ENCODE data around the gene KLRG1. TPM values are rescaled to one million over a fixed set of nuclear protein-coding genes. Genes with fewer than 3 reads are reported as not detected.

The KLRG1 gene
- total and polyA plus RNA-seq, 2 of the 8 experiments (the other 6 are each of a cell fraction or from before 2014, with no cell fraction given) = 7.9 to 12.8 TPM

DNA sequence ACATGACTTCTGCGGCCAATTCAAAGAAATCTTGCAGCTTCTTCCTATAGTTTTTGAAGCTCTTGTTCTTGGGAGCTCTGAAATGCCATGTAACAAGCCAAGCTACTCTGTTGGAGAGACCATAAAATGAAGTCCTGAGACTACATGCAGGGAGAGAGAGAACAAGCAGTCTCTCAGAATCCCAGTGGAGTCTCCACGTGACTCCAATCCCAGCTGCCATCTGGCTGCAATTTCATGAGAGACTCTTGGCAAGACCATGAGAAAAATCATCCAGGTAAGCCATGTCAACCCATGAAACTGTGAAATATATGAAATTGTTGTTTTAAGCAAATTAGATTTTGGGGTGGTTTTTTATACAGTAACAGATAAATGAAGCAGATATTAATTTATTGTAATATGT, 54.4 kb downstream of the KLRG1 start:
- H4K91ac ChIP-seq (replicated peaks; ENCODE audit: insufficient read length, low read length) = no peak overlapping the region
- ChIA-PET CTCF (ENCODE audit: partially characterized antibody) (interaction anchor here (0.5 to 0.6 kb wide), 2 partner anchors 399 to 980 kb away, joined by 3 read pairs; no protein-coding TSS in a partner anchor), POLR2A (ENCODE audit: partially characterized antibody) (interaction anchor here (0.8 kb wide), 1 partner anchor 15 kb away, joined by 3 read pairs; no protein-coding TSS in a partner anchor)
- 88% methylated on average over 2 of the region's 2 CpGs; no CpG with 5 or more reads in 1 of the 2 experiments for WGBS, 2 experiments (ENCODE audit: extremely low coverage in 1 of 2, insufficient coverage in 1 of 2, insufficient read length in 1 of 2, insufficient replicate concordance in 2 of 2, low coverage in 1 of 2, low lambda C conversion rate in 2 of 2, missing lambda C conversion rate in 1 of 2)
- no peak overlapping the region for H3K56ac ChIP-seq (replicated peaks; ENCODE audit: insufficient read length, low read depth, low read length)
- H3K14ac ChIP-seq (ENCODE audit: insufficient read length) = no peak overlapping the region
- no peaks in the 10 kb centered on the region for H3K36me3 ChIP-seq (ENCODE audit: control insufficient read depth in 2 of 4, insufficient read depth in 4 of 4, low read length in 3 of 4)
- H2BK5ac ChIP-seq (ENCODE audit: low read depth, low read length) = no peak overlapping the region
- H2BK20ac ChIP-seq (ENCODE audit: low read length) = no peak overlapping the region
- FAIRE-seq (no peak), DNase-seq (ENCODE audit: low read depth in 1 of 2, low spot score in 2 of 2) (no peak)
- H3K9ac ChIP-seq (replicated peaks in 1 of 4; ENCODE audit: extremely low read depth in 1 of 4, low read depth in 3 of 4, low read length in 3 of 4) = no peak overlapping the region
- no peak overlapping the region for H4K8ac ChIP-seq (ENCODE audit: extremely low read depth, insufficient read depth, low read length)
- no peak overlapping the region for H3K27ac ChIP-seq (ENCODE audit: low read depth, low read length)
- no peak overlapping the region for H3K4me2 ChIP-seq (ENCODE audit: insufficient read depth in 1 of 2, low read depth in 2 of 2, low read length in 2 of 2)
- H4K5ac ChIP-seq (ENCODE audit: insufficient read length, low read depth, low read length) = no peak overlapping the region
- H4K20me1 ChIP-seq (replicated peaks in 1 of 2; ENCODE audit: control insufficient read depth in 1 of 2, insufficient read depth in 2 of 2, low read length in 2 of 2) = no peaks in the 10 kb centered on the region
- no peak overlapping the region for H3K4me3 ChIP-seq (ENCODE audit: extremely low read depth in 1 of 4, insufficient read depth in 2 of 4, low read depth in 3 of 4, low read length in 4 of 4)
- TF ChIP-seq NANOG (IDR thresholded peaks at IDR 0.05; ENCODE audit: insufficient read depth, low read depth, low read length, poor library complexity, severe bottlenecking) (no peak), SP1 (IDR thresholded peaks at IDR 0.05; ENCODE audit: low read depth, low read length) (no peak), CHD1 (IDR thresholded peaks at IDR 0.05; ENCODE audit: low read depth, low read length) (no peak), HDAC2 (IDR thresholded peaks at IDR 0.05; ENCODE audit: borderline replicate concordance in 1 of 2, low read depth in 2 of 2, low read length in 2 of 2) (no peak), JUND (IDR thresholded peaks at IDR 0.05; ENCODE audit: low read length) (no peak), POLR2AphosphoS5 (IDR thresholded peaks at IDR 0.05; ENCODE audit: low read depth, low read length) (no peak), RBBP5 (IDR thresholded peaks at IDR 0.05; ENCODE audit: borderline replicate concordance, low read depth, low read length) (no peak)
- TF ChIP-seq, protein P1, sequence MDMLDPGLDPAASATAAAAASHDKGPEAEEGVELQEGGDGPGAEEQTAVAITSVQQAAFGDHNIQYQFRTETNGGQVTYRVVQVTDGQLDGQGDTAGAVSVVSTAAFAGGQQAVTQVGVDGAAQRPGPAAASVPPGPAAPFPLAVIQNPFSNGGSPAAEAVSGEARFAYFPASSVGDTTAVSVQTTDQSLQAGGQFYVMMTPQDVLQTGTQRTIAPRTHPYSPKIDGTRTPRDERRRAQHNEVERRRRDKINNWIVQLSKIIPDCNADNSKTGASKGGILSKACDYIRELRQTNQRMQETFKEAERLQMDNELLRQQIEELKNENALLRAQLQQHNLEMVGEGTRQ (IDR thresholded peaks at IDR 0.05; ENCODE audit: low read length) = no peak
- H2BK12ac ChIP-seq (ENCODE audit: low read depth, low read length) = no peak overlapping the region
- no peaks in the 10 kb centered on the region for H3K9me3 ChIP-seq (ENCODE audit: insufficient read depth in 2 of 2, low read depth in 1 of 2, low read length in 1 of 2)
- H3K79me1 ChIP-seq (ENCODE audit: low read depth, low read length) = no peaks in the 10 kb centered on the region
- H3K4me1 ChIP-seq (replicated peaks in 1 of 4; ENCODE audit: control insufficient read depth in 3 of 4, insufficient read depth in 4 of 4, low read length in 3 of 4) = no peaks in the 10 kb centered on the region
- no peak overlapping the region for H3K4ac ChIP-seq (replicated peaks; ENCODE audit: insufficient read length, low read depth, low read length)
- H3K23me2 ChIP-seq (ENCODE audit: low read depth, low read length) = no peaks in the 10 kb centered on the region
- no peak overlapping the region for H2BK15ac ChIP-seq (ENCODE audit: low read length)
- no peak overlapping the region for H2AK5ac ChIP-seq (ENCODE audit: low read depth, low read length)
- no peaks in the 10 kb centered on the region for H3K27me3 ChIP-seq (replicated peaks in 1 of 4; ENCODE audit: control insufficient read depth in 3 of 4, extremely low read depth in 1 of 4, insufficient read depth in 3 of 4, low read length in 3 of 4)
- no peak overlapping the region for H3K18ac ChIP-seq (ENCODE audit: extremely low read depth, low read length)
- no peak overlapping the region for H3K23ac ChIP-seq (ENCODE audit: insufficient read length)
- H2AFZ ChIP-seq (ENCODE audit: low read length) = no peak overlapping the region
- no peaks in the 10 kb centered on the region for H3K79me2 ChIP-seq (ENCODE audit: control insufficient read depth in 1 of 2, insufficient read depth in 2 of 2, low read length in 2 of 2)
- no peak overlapping the region for H2BK120ac ChIP-seq (replicated peaks; ENCODE audit: low read depth, low read length)

Measured in H1 (cell line).